Measurements from ENCODE around the gene CIDEC.

DNA sequence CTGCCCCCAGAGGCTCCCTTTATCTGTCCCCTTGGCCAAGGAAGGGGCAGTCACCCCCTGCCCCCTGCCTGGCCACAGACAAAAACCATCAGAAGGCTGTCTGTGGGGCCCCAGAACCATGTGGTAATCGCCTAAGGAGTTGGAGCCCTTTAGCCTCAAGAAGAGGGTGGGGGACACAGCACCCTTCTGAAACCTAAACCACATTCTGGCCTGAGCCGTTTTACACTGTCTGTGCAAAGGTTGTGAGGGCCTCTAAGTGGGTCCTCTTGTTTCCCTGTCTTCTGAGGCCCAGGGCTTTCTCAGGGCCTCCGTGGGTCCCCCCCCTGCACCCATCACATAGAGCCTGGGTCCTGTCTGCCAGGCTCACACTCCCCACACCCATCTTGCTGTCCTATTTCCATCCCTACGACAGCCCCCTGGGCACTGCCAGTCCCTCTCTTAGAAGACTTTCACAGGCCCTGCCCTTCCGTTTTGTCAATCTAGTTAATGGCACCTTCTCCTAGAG lies 18.4 kb downstream of the CIDEC start:
- TF ChIP-seq POLR2A (IDR thresholded peaks at IDR 0.05) = no peak
- TF ChIP-seq CTCF (IDR thresholded peaks at IDR 0.05) = no peak
- no peak for TF ChIP-seq POLR2AphosphoS5 (IDR thresholded peaks at IDR 0.05)
